GM13977 (cell line): ENCODE results near the gene WDR27.
A peak's percentile ranks its signal among the peaks of the same experiment; 100 is the strongest.

Source experiments
- DNase-seq: peaks from one replicate; pipeline ENCODE4 v3.0.0; 2012; ENCODE audit warnings: low spot score
- CTCF ChIP-seq: IDR thresholded peaks from 2 replicates; pipeline ENCODE4 v1.5.1; 2012; ENCODE audit warnings: mild to moderate bottlenecking, control low read depth; ENCODE audit not compliant: insufficient read depth; ENCODE audit errors: extremely low read depth, missing control alignments
- in situ Hi-C: fragments of 300-500 bp; cut with MboI; formaldehyde crosslinking; loops from one replicate; pipeline ENCODE4 v1.12.0; 2022; ENCODE audit warnings: low sequenced_read_pairs, low pct_unique_long_range_greater_than_20kb, mixed read lengths, inconsistent platforms; ENCODE audit not compliant: unreplicated experiment

The WDR27 gene

GRCh38 chr6:169723200-169723909 is 21.5 kb upstream of the WDR27 start:
- TF ChIP-seq CTCF = no peak
- DNase-seq = peak; percentile 70
- in situ Hi-C loops = no loop called here

GRCh38 chr6:169722362-169723199 is 20.8 kb upstream of the WDR27 start:
- in situ Hi-C loops = no loop called here
- no peak for TF ChIP-seq CTCF
- DNase-seq = peak; percentile 23

- DNase-seq = no peak
- in situ Hi-C loops = no loop called here
- TF ChIP-seq CTCF = no peak
These were observed 18.5 kb upstream of the WDR27 start for GRCh38 chr6:169720207-169720855.

- no peak for DNase-seq
- in situ Hi-C loops = no loop called here
- no peak for TF ChIP-seq CTCF
These were observed 17.3 kb upstream of the WDR27 start for GRCh38 chr6:169719117-169719516.

GRCh38 chr6:169714595-169714994 is 12.8 kb upstream of the WDR27 start:
- TF ChIP-seq CTCF = no peak
- in situ Hi-C loops = no loop called here
- DNase-seq = no peak

GRCh38 chr6:169714178-169714577 is 12.3 kb upstream of the WDR27 start:
- no peak for DNase-seq
- in situ Hi-C loops = no loop called here
- TF ChIP-seq CTCF = no peak
